ENCODE measurements around the gene LBH. TPM values are rescaled to one million over a fixed set of nuclear protein-coding genes. Genes with fewer than 3 reads are reported as not detected.
"Not testable (repeated sequence)": the region's sequence is repeated elsewhere in the genome, so short reads cannot be mapped to it uniquely, and the experiment has no call there.

The LBH gene
- total RNA-seq, 1 experiment from 2014 or later, result 1.2 TPM

DNA sequence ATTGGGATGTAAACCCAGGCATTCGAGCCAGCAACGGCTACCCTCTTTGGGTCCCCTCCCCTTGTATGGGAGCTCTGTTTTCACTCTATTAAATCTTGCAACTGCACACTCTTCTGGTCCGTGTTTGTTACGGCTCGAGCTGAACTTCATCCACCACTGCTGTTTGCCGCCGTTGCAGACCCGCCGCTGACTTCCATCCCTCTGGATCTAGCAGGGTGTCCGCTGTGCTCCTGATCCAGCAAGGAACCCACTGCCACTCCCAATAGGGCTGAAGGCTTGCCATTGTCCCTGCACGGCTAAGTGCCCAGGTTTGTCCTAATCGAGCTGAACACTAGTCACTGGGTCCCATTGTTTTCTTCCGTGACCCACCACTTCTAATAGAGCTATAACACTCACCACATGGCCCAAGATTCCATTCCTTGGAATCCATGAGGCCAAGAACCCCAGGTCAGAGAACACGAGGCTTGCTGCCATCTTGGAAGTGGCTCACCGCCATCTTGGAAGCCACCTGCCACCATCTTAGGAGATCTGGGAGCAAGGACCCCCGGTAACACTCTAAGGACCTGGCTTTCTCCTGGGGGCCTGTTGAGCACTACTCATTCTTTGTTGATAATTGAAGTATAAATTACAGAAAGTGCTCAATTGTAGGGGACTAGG, 37.9 kb downstream of the LBH start:
- H3K4me2 ChIP-seq (ENCODE audit: low read length); H3K4me3 ChIP-seq (replicated peaks in 1 of 2; ENCODE audit: low read depth in 1 of 2, low read length in 2 of 2); H4K20me1 ChIP-seq (ENCODE audit: insufficient read depth); DNase-seq (ENCODE audit: low read depth, low spot score); H3K36me3 ChIP-seq (ENCODE audit: control insufficient read depth in 1 of 2, insufficient read depth in 2 of 2, low read length in 2 of 2); POLR2A ChIA-PET; CTCF ChIA-PET; intact Hi-C loops (cut with micrococcal nuclease); H3K79me2 ChIP-seq (ENCODE audit: insufficient read depth, low read length); H3K9me3 ChIP-seq (ENCODE audit: control insufficient read depth in 1 of 2, insufficient read depth in 1 of 2, low read depth in 1 of 2, low read length in 2 of 2); H2AFZ ChIP-seq (ENCODE audit: low read depth, low read length, poor library complexity, severe bottlenecking); H3K27ac ChIP-seq (ENCODE audit: low read depth, low read length); BruUV-seq (replicated peaks); RAD21 ChIA-PET (ENCODE audit: low non-redundant PET in 1 of 2, low total read pairs in 2 of 2, uncharacterized antibody in 2 of 2, unreplicated experiment in 2 of 2); H3K9me2 ChIP-seq (ENCODE audit: insufficient read depth); H3K27me3 ChIP-seq (ENCODE audit: insufficient read depth, low read length); ATAC-seq; H3K9ac ChIP-seq (ENCODE audit: low read length): not testable (repeated sequence)
- peaks cover 12 to 17% of the 10 kb centered on the region in 2 experiments for H3K4me1 ChIP-seq (ENCODE audit: control insufficient read depth in 1 of 2, insufficient read depth in 2 of 2, low read length in 2 of 2)

DNA sequence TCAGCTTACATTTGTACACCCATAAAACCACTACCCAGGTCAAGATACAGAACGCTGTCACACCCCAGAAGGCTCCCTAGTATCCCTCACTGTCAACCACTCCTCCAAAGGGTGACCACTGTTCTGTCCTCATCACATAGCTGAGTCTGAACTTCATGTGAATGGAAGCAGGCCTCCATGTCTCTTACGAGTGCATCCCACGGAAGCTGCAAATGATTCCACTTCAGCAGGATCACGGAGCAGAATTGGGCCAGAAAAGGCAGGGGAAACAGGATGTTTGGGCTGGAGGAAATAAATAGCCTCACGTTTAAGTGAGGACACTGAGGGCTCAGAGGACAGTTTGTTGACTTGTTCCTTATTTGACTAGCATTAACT, 38.4 kb downstream of the LBH start:
- no peak for DNase-seq (ENCODE audit: low read depth, low spot score)
- no peaks in the 10 kb centered on the region for H3K79me2 ChIP-seq (ENCODE audit: insufficient read depth, low read length)
- no peak for ATAC-seq
- H3K4me2 ChIP-seq (ENCODE audit: low read length), result no peak overlapping the region
- no peak overlapping the region for H3K4me3 ChIP-seq (replicated peaks in 1 of 2; ENCODE audit: low read depth in 1 of 2, low read length in 2 of 2)
- no peaks in the 10 kb centered on the region for H3K9me2 ChIP-seq (ENCODE audit: insufficient read depth)
- H3K36me3 ChIP-seq (ENCODE audit: control insufficient read depth in 1 of 2, insufficient read depth in 2 of 2, low read length in 2 of 2), result no peaks in the 10 kb centered on the region
- no peak overlapping the region for H2AFZ ChIP-seq (ENCODE audit: low read depth, low read length, poor library complexity, severe bottlenecking)
- no peak overlapping the region for H3K9ac ChIP-seq (ENCODE audit: low read length)
- CTCF ChIA-PET, result no interaction called here
- intact Hi-C loops (cut with micrococcal nuclease), result no loop called here
- H4K20me1 ChIP-seq (ENCODE audit: insufficient read depth), result no peaks in the 10 kb centered on the region
- H3K9me3 ChIP-seq (ENCODE audit: control insufficient read depth in 1 of 2, insufficient read depth in 1 of 2, low read depth in 1 of 2, low read length in 2 of 2), result no peaks in the 10 kb centered on the region
- no peak overlapping the region for H3K27ac ChIP-seq (ENCODE audit: low read depth, low read length)
- RAD21 ChIA-PET (ENCODE audit: low non-redundant PET in 1 of 2, low total read pairs in 2 of 2, uncharacterized antibody in 2 of 2, unreplicated experiment in 2 of 2), result no interaction called here
- peaks cover 16 to 22% of the 10 kb centered on the region in 2 experiments for H3K4me1 ChIP-seq (ENCODE audit: control insufficient read depth in 1 of 2, insufficient read depth in 2 of 2, low read length in 2 of 2)
- no peaks in the 10 kb centered on the region for H3K27me3 ChIP-seq (ENCODE audit: insufficient read depth, low read length)
- POLR2A ChIA-PET, result no interaction called here
- BruUV-seq (replicated peaks), result no TSS peak
- TF ChIP-seq MAX (IDR thresholded peaks at IDR 0.05), result no peak
- TF ChIP-seq, protein P1, sequence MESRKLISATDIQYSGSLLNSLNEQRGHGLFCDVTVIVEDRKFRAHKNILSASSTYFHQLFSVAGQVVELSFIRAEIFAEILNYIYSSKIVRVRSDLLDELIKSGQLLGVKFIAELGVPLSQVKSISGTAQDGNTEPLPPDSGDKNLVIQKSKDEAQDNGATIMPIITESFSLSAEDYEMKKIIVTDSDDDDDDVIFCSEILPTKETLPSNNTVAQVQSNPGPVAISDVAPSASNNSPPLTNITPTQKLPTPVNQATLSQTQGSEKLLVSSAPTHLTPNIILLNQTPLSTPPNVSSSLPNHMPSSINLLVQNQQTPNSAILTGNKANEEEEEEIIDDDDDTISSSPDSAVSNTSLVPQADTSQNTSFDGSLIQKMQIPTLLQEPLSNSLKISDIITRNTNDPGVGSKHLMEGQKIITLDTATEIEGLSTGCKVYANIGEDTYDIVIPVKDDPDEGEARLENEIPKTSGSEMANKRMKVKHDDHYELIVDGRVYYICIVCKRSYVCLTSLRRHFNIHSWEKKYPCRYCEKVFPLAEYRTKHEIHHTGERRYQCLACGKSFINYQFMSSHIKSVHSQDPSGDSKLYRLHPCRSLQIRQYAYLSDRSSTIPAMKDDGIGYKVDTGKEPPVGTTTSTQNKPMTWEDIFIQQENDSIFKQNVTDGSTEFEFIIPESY (IDR thresholded peaks at IDR 0.05; ENCODE audit: extremely low read depth, insufficient replicate concordance, low read length), result no peak
- no peak for TF ChIP-seq RAD21 (IDR thresholded peaks at IDR 0.05; ENCODE audit: low read depth)
- no peak for TF ChIP-seq POLR2AphosphoS5 (IDR thresholded peaks at IDR 0.05; ENCODE audit: low read depth, low read length)
- TF ChIP-seq ZNF274 (IDR thresholded peaks at IDR 0.05; ENCODE audit: low read depth, low read length), result no peak
- no peak for TF ChIP-seq POLR2A (IDR thresholded peaks at IDR 0.05; ENCODE audit: borderline replicate concordance, extremely low read depth, insufficient read depth, insufficient read length)
- TF ChIP-seq, protein P2, sequence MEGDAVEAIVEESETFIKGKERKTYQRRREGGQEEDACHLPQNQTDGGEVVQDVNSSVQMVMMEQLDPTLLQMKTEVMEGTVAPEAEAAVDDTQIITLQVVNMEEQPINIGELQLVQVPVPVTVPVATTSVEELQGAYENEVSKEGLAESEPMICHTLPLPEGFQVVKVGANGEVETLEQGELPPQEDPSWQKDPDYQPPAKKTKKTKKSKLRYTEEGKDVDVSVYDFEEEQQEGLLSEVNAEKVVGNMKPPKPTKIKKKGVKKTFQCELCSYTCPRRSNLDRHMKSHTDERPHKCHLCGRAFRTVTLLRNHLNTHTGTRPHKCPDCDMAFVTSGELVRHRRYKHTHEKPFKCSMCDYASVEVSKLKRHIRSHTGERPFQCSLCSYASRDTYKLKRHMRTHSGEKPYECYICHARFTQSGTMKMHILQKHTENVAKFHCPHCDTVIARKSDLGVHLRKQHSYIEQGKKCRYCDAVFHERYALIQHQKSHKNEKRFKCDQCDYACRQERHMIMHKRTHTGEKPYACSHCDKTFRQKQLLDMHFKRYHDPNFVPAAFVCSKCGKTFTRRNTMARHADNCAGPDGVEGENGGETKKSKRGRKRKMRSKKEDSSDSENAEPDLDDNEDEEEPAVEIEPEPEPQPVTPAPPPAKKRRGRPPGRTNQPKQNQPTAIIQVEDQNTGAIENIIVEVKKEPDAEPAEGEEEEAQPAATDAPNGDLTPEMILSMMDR (IDR thresholded peaks at IDR 0.05 in 2 of 3, conservative IDR thresholded peaks at IDR 0.05 in 1 of 3; ENCODE audit: borderline replicate concordance in 1 of 3, insufficient read depth in 1 of 3, low read depth in 2 of 3, low read length in 2 of 3), result no peak
- TF ChIP-seq SP1 (IDR thresholded peaks at IDR 0.05; ENCODE audit: low read depth), result no peak
- no peak for TF ChIP-seq EZH2 (IDR thresholded peaks at IDR 0.05)
- TF ChIP-seq, protein P3, sequence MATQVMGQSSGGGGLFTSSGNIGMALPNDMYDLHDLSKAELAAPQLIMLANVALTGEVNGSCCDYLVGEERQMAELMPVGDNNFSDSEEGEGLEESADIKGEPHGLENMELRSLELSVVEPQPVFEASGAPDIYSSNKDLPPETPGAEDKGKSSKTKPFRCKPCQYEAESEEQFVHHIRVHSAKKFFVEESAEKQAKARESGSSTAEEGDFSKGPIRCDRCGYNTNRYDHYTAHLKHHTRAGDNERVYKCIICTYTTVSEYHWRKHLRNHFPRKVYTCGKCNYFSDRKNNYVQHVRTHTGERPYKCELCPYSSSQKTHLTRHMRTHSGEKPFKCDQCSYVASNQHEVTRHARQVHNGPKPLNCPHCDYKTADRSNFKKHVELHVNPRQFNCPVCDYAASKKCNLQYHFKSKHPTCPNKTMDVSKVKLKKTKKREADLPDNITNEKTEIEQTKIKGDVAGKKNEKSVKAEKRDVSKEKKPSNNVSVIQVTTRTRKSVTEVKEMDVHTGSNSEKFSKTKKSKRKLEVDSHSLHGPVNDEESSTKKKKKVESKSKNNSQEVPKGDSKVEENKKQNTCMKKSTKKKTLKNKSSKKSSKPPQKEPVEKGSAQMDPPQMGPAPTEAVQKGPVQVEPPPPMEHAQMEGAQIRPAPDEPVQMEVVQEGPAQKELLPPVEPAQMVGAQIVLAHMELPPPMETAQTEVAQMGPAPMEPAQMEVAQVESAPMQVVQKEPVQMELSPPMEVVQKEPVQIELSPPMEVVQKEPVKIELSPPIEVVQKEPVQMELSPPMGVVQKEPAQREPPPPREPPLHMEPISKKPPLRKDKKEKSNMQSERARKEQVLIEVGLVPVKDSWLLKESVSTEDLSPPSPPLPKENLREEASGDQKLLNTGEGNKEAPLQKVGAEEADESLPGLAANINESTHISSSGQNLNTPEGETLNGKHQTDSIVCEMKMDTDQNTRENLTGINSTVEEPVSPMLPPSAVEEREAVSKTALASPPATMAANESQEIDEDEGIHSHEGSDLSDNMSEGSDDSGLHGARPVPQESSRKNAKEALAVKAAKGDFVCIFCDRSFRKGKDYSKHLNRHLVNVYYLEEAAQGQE (IDR thresholded peaks at IDR 0.05; ENCODE audit: low read depth), result no peak
- no peak for TF ChIP-seq ELF1 (IDR thresholded peaks at IDR 0.05; ENCODE audit: borderline replicate concordance, low read depth)
- TF ChIP-seq TCF7L2 (IDR thresholded peaks at IDR 0.05; ENCODE audit: borderline replicate concordance, extremely low read depth, insufficient read depth, insufficient read length), result no peak
